HCT116 (cell line): ENCODE data around the gene GGCX. TPM values are rescaled to one million over a fixed set of nuclear protein-coding genes. Genes with fewer than 3 reads are reported as not detected.

Source experiments
- ATAC-seq: fragments of 200-7000 bp; cut with Tn5 transposase; 2 replicates; pipeline ENCODE4 v1.9.1; 2020; ENCODE audit warnings: mild to moderate bottlenecking, moderate library complexity
- BruUV-seq: library from RNA; stranded (reverse); fragments of 400-500 nt; replicated peaks from 2 replicates; lab custom pipeline; 2021; lab: Mats Ljungman, UMichigan
- CTCF ChIA-PET: fragments of 300-600 bp; sonication (Branson Sonifier 250); formaldehyde crosslinking; loops from one replicate; lab custom pipeline; 2021; ENCODE audit warnings: antibody characterized with exemption; lab: Charles Lee
- POLR2A ChIA-PET: fragments of 300-600, 350-600 bp; sonication (Branson Sonifier 250); formaldehyde crosslinking; loops from one replicate; lab custom pipeline; 2021; ENCODE audit warnings: antibody characterized with exemption; lab: Charles Lee
- RAD21 ChIA-PET, 2 experiments: fragments of 300-600 bp; sonication (Branson Sonifier 250); formaldehyde crosslinking; loops; one replicate each; lab custom pipeline; 2023; ENCODE audit warnings: low total read pairs in 2 of 2; ENCODE audit not compliant: uncharacterized antibody in 2 of 2, unreplicated experiment in 2 of 2, low non-redundant PET in 1 of 2; lab: Charles Lee
- DNase-seq: peaks from one replicate; pipeline ENCODE4 v3.0.0-alpha.2; 2010; ENCODE audit warnings: low read depth, low spot score
- H2AFZ ChIP-seq: fragments of 200-600 bp; shearing (Covaris generic), sonication (generic); 2 replicates; pipeline ENCODE4 v1.6.1; 2017; ENCODE audit warnings: low read depth, mixed run types, mixed read lengths, antibody characterized with exemption, low read length; ENCODE audit not compliant: poor library complexity, severe bottlenecking
- H3K27ac ChIP-seq: 2 replicates; pipeline ENCODE4 v1.5.1; 2012; ENCODE audit warnings: low read depth, low read length
- H3K27me3 ChIP-seq: fragments of 200-600 bp; sonication (generic); 2 replicates; pipeline ENCODE4 v1.6.1; 2016; ENCODE audit warnings: mixed run types, low read length, mixed read lengths; ENCODE audit not compliant: insufficient read depth
- H3K36me3 ChIP-seq, 2 experiments: fragments of 200-500 bp in 1 of 2; fragments of 200-600 bp in 1 of 2; sonication (Bioruptor generic) in 1 of 2; sonication (generic) in 1 of 2; 2 replicates each; pipeline versions ENCODE4 v1.5.1 to v1.6.1; 2014 to 2016; ENCODE audit warnings: low read length in 2 of 2, inconsistent platforms in 1 of 2, mixed read lengths in 1 of 2, mixed run types in 1 of 2; ENCODE audit not compliant: insufficient read depth in 2 of 2, control insufficient read depth in 1 of 2
- H3K4me1 ChIP-seq, 2 experiments: fragments of 200-600 bp in 1 of 2; sonication (generic) in 1 of 2; 2 replicates each; pipeline versions ENCODE4 v1.5.1 to v1.6.1; 2012 to 2017; ENCODE audit warnings: low read length in 2 of 2, inconsistent platforms in 1 of 2, mild to moderate bottlenecking in 1 of 2, mixed read lengths in 1 of 2, mixed run types in 1 of 2, moderate library complexity in 1 of 2; ENCODE audit not compliant: insufficient read depth in 2 of 2, control insufficient read depth in 1 of 2
- H3K4me2 ChIP-seq: fragments of 200-600 bp; sonication (generic); 2 replicates; pipeline ENCODE4 v1.6.1; 2017; ENCODE audit warnings: mixed run types, low read length, mixed read lengths
- H3K4me3 ChIP-seq, 2 experiments: fragments of 200-600 bp in 1 of 2; sonication (generic) in 1 of 2; replicated peaks in 1 of 2; 2 replicates each; pipeline ENCODE4 v1.5.1; 2011 to 2016; ENCODE audit warnings: low read length in 2 of 2, control low read depth in 1 of 2, low read depth in 1 of 2, mild to moderate bottlenecking in 1 of 2, mixed read lengths in 1 of 2, mixed run types in 1 of 2
- H3K79me2 ChIP-seq: fragments of 200-600 bp; sonication (generic); 2 replicates; pipeline ENCODE4 v1.6.1; 2017; ENCODE audit warnings: mild to moderate bottlenecking, mixed run types, low read length, moderate library complexity, mixed read lengths; ENCODE audit not compliant: insufficient read depth
- H3K9ac ChIP-seq: fragments of 200-600 bp; sonication (generic); 2 replicates; pipeline ENCODE4 v1.6.1; 2016; ENCODE audit warnings: low read length, mixed read lengths
- H3K9me2 ChIP-seq: fragments of 200-600 bp; sonication (generic), shearing (Covaris generic); 2 replicates; pipeline ENCODE4 v1.6.1; 2017; ENCODE audit warnings: mixed run types, mild to moderate bottlenecking, moderate library complexity; ENCODE audit not compliant: insufficient read depth
- H3K9me3 ChIP-seq, 2 experiments: fragments of 200-500 bp in 1 of 2; fragments of 200-600 bp in 1 of 2; sonication (Bioruptor generic) in 1 of 2; sonication (generic) in 1 of 2; 2 replicates each; pipeline ENCODE4 v1.6.1; 2014 to 2017; ENCODE audit warnings: low read length in 2 of 2, mixed read lengths in 2 of 2, inconsistent platforms in 1 of 2, low read depth in 1 of 2, mild to moderate bottlenecking in 1 of 2, mixed run types in 1 of 2, moderate library complexity in 1 of 2; ENCODE audit not compliant: control insufficient read depth in 1 of 2, insufficient read depth in 1 of 2
- H4K20me1 ChIP-seq: fragments of 200-600 bp; sonication (generic), shearing (Covaris generic); 2 replicates; pipeline ENCODE4 v1.6.1; 2017; ENCODE audit warnings: mixed run types, mild to moderate bottlenecking, moderate library complexity; ENCODE audit not compliant: insufficient read depth
- CBX3 ChIP-seq: IDR thresholded peaks from 2 replicates; pipeline ENCODE4 v1.6.1; 2012; ENCODE audit warnings: low read depth
- CEBPB ChIP-seq: IDR thresholded peaks from 2 replicates; pipeline ENCODE4 v1.6.1; 2012; ENCODE audit warnings: low read depth
- EGR1 ChIP-seq: IDR thresholded peaks from 2 replicates; pipeline ENCODE4 v1.6.1; 2012; ENCODE audit warnings: low read depth
- ELF1 ChIP-seq: IDR thresholded peaks from 2 replicates; pipeline ENCODE4 v1.6.1; 2012; ENCODE audit warnings: low read depth, borderline replicate concordance
- EZH2 ChIP-seq: fragments of 200-600 bp; sonication (generic); IDR thresholded peaks from 2 replicates; pipeline ENCODE4 v1.6.1; 2017; ENCODE audit warnings: antibody characterized with exemption, mixed run types
- EZH2phosphoT487 ChIP-seq: fragments of 200-600 bp; IDR thresholded peaks from 2 replicates; pipeline ENCODE4 v1.6.1; 2018; ENCODE audit warnings: antibody characterized with exemption, borderline replicate concordance
- FOSL1 ChIP-seq: IDR thresholded peaks from 2 replicates; pipeline ENCODE4 v1.6.1; 2012; ENCODE audit warnings: low read depth
- JUND ChIP-seq: IDR thresholded peaks from 2 replicates; pipeline ENCODE4 v1.6.1; 2012
- POLR2AphosphoS5 ChIP-seq: IDR thresholded peaks from 2 replicates; pipeline ENCODE4 v1.6.1; 2011; ENCODE audit warnings: mild to moderate bottlenecking, low read depth, low read length, moderate library complexity
- RAD21 ChIP-seq: IDR thresholded peaks from 2 replicates; pipeline ENCODE4 v1.6.1; 2012; ENCODE audit warnings: low read depth, mild to moderate bottlenecking
- REST ChIP-seq: IDR thresholded peaks from 2 replicates; pipeline ENCODE4 v1.6.1; 2012; ENCODE audit warnings: low read depth
- SP1 ChIP-seq: IDR thresholded peaks from 2 replicates; pipeline ENCODE4 v1.6.1; 2012; ENCODE audit warnings: low read depth
- SRF ChIP-seq: IDR thresholded peaks from 2 replicates; pipeline ENCODE4 v1.6.1; 2012; ENCODE audit warnings: low read depth
- TCF7L2 ChIP-seq: IDR thresholded peaks from 2 replicates; pipeline ENCODE4 v1.7.0; 2011; ENCODE audit warnings: borderline replicate concordance, inconsistent platforms; ENCODE audit not compliant: insufficient read depth, insufficient read length; ENCODE audit errors: extremely low read depth
- ZFX ChIP-seq: fragments of 450-650 bp; IDR thresholded peaks from 2 replicates; pipeline ENCODE4 v1.6.1; 2017
- intact Hi-C: fragments of 100-400 bp; cut with micrococcal nuclease; formaldehyde crosslinking; loops from 2 replicates; pipeline ENCODE4 v1.10.0; 2022
- total RNA-seq: library from RNA; stranded (reverse); gene quantifications from one replicate; pipeline ENCODE4 v1.2.1, GENCODE V29; 2021; ENCODE audit not compliant: unreplicated experiment
- TF ChIP-seq, protein P1 (sequence below): IDR thresholded peaks from 2 replicates; pipeline ENCODE4 v1.6.1; 2012
- TF ChIP-seq, protein P2 (sequence below): IDR thresholded peaks from 2 replicates; pipeline ENCODE4 v1.6.1; 2011; ENCODE audit warnings: mild to moderate bottlenecking, low read length, moderate library complexity; ENCODE audit not compliant: insufficient replicate concordance; ENCODE audit errors: extremely low read depth

The GGCX gene
- total RNA-seq, 1 experiment from 2014 or later, result 43.5 TPM

- ChIA-PET RAD21 (no interaction called here), POLR2A (interaction anchor here (0.5 to 1.2 kb wide), 5 partner anchors 8 to 275 kb away, joined by 3 to 6 read pairs (median 4); no protein-coding TSS in a partner anchor), CTCF (no interaction called here)
- no peak overlapping the region for H3K27ac ChIP-seq
- intact Hi-C loops, result no loop called here
- H3K4me1 ChIP-seq, result peaks cover 3 to 8% of the 10 kb centered on the region in 2 experiments; a peak in 3 of 4 replicates
- no peaks in the 10 kb centered on the region for H3K79me2 ChIP-seq
- ATAC-seq (no peak), DNase-seq (no peak)
- no TSS peak for BruUV-seq
- no peaks in the 10 kb centered on the region for H3K36me3 ChIP-seq
- H3K9me2 ChIP-seq, result no peaks in the 10 kb centered on the region
- no peaks in the 10 kb centered on the region for H4K20me1 ChIP-seq
- H3K9me3 ChIP-seq, result no peaks in the 10 kb centered on the region
- no peak for TF ChIP-seq ZFX
- TF ChIP-seq JUND, result no peak
- no peak for TF ChIP-seq ELF1
- no peak for TF ChIP-seq TCF7L2
- TF ChIP-seq, protein P1, sequence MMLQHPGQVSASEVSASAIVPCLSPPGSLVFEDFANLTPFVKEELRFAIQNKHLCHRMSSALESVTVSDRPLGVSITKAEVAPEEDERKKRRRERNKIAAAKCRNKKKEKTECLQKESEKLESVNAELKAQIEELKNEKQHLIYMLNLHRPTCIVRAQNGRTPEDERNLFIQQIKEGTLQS, result no peak
- no peak for TF ChIP-seq EZH2phosphoT487
- TF ChIP-seq CBX3, result no peak
- no peak for TF ChIP-seq EGR1
- no peak for TF ChIP-seq POLR2AphosphoS5
- no peak for TF ChIP-seq SRF
- TF ChIP-seq SP1, result no peak
- no peak for TF ChIP-seq EZH2
- TF ChIP-seq RAD21, result no peak
- TF ChIP-seq CEBPB, result no peak
- no peak for TF ChIP-seq FOSL1
- TF ChIP-seq, protein P2, sequence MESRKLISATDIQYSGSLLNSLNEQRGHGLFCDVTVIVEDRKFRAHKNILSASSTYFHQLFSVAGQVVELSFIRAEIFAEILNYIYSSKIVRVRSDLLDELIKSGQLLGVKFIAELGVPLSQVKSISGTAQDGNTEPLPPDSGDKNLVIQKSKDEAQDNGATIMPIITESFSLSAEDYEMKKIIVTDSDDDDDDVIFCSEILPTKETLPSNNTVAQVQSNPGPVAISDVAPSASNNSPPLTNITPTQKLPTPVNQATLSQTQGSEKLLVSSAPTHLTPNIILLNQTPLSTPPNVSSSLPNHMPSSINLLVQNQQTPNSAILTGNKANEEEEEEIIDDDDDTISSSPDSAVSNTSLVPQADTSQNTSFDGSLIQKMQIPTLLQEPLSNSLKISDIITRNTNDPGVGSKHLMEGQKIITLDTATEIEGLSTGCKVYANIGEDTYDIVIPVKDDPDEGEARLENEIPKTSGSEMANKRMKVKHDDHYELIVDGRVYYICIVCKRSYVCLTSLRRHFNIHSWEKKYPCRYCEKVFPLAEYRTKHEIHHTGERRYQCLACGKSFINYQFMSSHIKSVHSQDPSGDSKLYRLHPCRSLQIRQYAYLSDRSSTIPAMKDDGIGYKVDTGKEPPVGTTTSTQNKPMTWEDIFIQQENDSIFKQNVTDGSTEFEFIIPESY, result no peak
- TF ChIP-seq REST, result no peak
- no peaks in the 10 kb centered on the region for H3K27me3 ChIP-seq
- no peak overlapping the region for H3K9ac ChIP-seq
- H3K4me2 ChIP-seq, result no peak overlapping the region
- no peak overlapping the region for H3K4me3 ChIP-seq
- no peak overlapping the region for H2AFZ ChIP-seq
Observed at GRCh38 chr2:85531589-85531988, 29.7 kb downstream of the GGCX start.
